Naive thymus-derived CD4-positive, alpha-beta T cell (primary cell): ENCODE data around the gene UHRF1. TPM values are rescaled to one million over a fixed set of nuclear protein-coding genes. Genes with fewer than 3 reads are reported as not detected.
"Not testable (repeated sequence)": the region's sequence is repeated elsewhere in the genome, so short reads cannot be mapped to it uniquely, and the experiment has no call there.

Experiments used
- ATAC-seq: fragments of 150-1000 bp; cut with Tn5 transposase; 2 replicates; pipeline ENCODE4 v1.10.0; 2021; ENCODE audit warnings: mild to moderate bottlenecking, moderate library complexity
- CTCF ChIA-PET: fragments of 350-600 bp; sonication (Branson Sonifier 250); formaldehyde crosslinking; loops from one replicate; lab custom pipeline; 2021; ENCODE audit warnings: antibody characterized with exemption; lab: Charles Lee
- POLR2A ChIA-PET: fragments of 350-600 bp; sonication (Branson Sonifier 250); formaldehyde crosslinking; loops from one replicate; lab custom pipeline; 2021; ENCODE audit warnings: antibody characterized with exemption, inconsistent platforms; lab: Charles Lee
- DNase-seq, 9 donors: peaks; one replicate each; pipeline versions ENCODE4 v3.0.0 to v3.0.0-alpha.2; 2020 to 2022; ENCODE audit warnings: mixed read lengths in 1 of 9
- H3K27ac ChIP-seq: one replicate; pipeline ENCODE4 v1.7.0; 2013; ENCODE audit warnings: mild to moderate bottlenecking, low read depth, low read length, moderate library complexity
- H3K27me3 ChIP-seq, 2 donors: one replicate each; pipeline ENCODE4 v1.7.0; 2013; ENCODE audit warnings: low read length in 2 of 2, mild to moderate bottlenecking in 2 of 2, moderate library complexity in 2 of 2; ENCODE audit not compliant: control insufficient read depth in 2 of 2, insufficient read depth in 2 of 2
- H3K36me3 ChIP-seq, 3 experiments: 1 replicate in 2 of 3; 2 replicates in 1 of 3; pipeline ENCODE4 v1.7.0; 2013; ENCODE audit warnings: low read length in 3 of 3, mild to moderate bottlenecking in 3 of 3, moderate library complexity in 1 of 3; ENCODE audit not compliant: insufficient read depth in 3 of 3, control insufficient read depth in 2 of 3
- H3K4me1 ChIP-seq, 2 donors: one replicate each; pipeline ENCODE4 v1.7.0; 2013; ENCODE audit warnings: low read length in 2 of 2, mild to moderate bottlenecking in 2 of 2, moderate library complexity in 1 of 2; ENCODE audit not compliant: control insufficient read depth in 2 of 2, insufficient read depth in 2 of 2
- H3K4me3 ChIP-seq: 2 replicates; pipeline ENCODE4 v1.7.0; 2013; ENCODE audit warnings: mild to moderate bottlenecking, low read length
- H3K9me3 ChIP-seq, 3 experiments: 1 replicate in 2 of 3; 2 replicates in 1 of 3; pipeline ENCODE4 v1.7.0; 2013; ENCODE audit warnings: low read length in 3 of 3; ENCODE audit not compliant: control insufficient read depth in 2 of 3
- H3K27ac Mint-ChIP-seq, 9 donors: one replicate each; pipeline ENCODE4 v1.8.0; 2020 to 2022; ENCODE audit warnings: mixed read lengths in 9 of 9, mild to moderate bottlenecking in 8 of 9, moderate library complexity in 5 of 9, inconsistent platforms in 2 of 9
- H3K27me3 Mint-ChIP-seq, 5 donors: one replicate each; pipeline ENCODE4 v1.8.0; 2021 to 2022; ENCODE audit warnings: mixed read lengths in 5 of 5, mild to moderate bottlenecking in 1 of 5
- H3K36me3 Mint-ChIP-seq, 5 donors: one replicate each; pipeline ENCODE4 v1.8.0; 2020 to 2022; ENCODE audit warnings: mixed read lengths in 5 of 5, mild to moderate bottlenecking in 3 of 5, inconsistent platforms in 1 of 5
- H3K4me1 Mint-ChIP-seq, 7 donors: one replicate each; pipeline ENCODE4 v1.8.0; 2020 to 2022; ENCODE audit warnings: mixed read lengths in 7 of 7, mild to moderate bottlenecking in 3 of 7, inconsistent platforms in 1 of 7
- H3K4me3 Mint-ChIP-seq, 10 donors: one replicate each; pipeline ENCODE4 v1.8.0; 2020 to 2022; ENCODE audit warnings: mild to moderate bottlenecking in 10 of 10, mixed read lengths in 10 of 10, moderate library complexity in 6 of 10, inconsistent platforms in 2 of 10
- H3K9me3 Mint-ChIP-seq, 11 donors: one replicate each; pipeline ENCODE4 v1.8.0; 2020 to 2022; ENCODE audit warnings: mixed read lengths in 11 of 11, mild to moderate bottlenecking in 4 of 11, inconsistent platforms in 1 of 11, moderate library complexity in 1 of 11
- intact Hi-C, 2 donors: fragments of 100-400 bp; cut with micrococcal nuclease; formaldehyde crosslinking; loops; one replicate each; pipeline ENCODE4 v1.15.1; 2023
- polyA plus RNA-seq, 2 donors: library from polyadenylated mRNA; unstranded; fragments of 300-500 nt; fragmentation: Illumina TruSeq; gene quantifications; one replicate each; pipeline ENCODE4 v1.2.3, GENCODE V29; 2021
- total RNA-seq, 6 experiments: library from RNA in 5 of 6; stranded (reverse) in 5 of 6; gene quantifications; 1 replicate in 5 of 6; 2 replicates in 1 of 6; pipeline ENCODE4 v1.2.3 and lab custom pipeline; 2021 to 2026

UHRF1 gene
- total and polyA plus RNA-seq, 7 experiments from 2014 or later: 0.06 to 94.0 (median 0.11) TPM

GRCh38 chr19:4878491-4878968 lies 30.8 kb upstream of the UHRF1 start:
- Mint-ChIP-seq H3K36me3 (peaks cover 0 to 4% (median 0%) of the 10 kb centered on the region in 5 donors), H3K4me1 (peaks cover 0 to 10% (median 5%) of the 10 kb centered on the region in 7 donors), H3K9me3 (peaks cover 0 to 3% (median 0%) of the 10 kb centered on the region in 11 donors), H3K4me3 (peak overlapping the region in 3 of 10 donors; percentile 6 to 53 (median 44)), H3K27me3 (peaks cover 0 to 6% (median 0%) of the 10 kb centered on the region in 5 donors), H3K27ac (peak overlapping the region in 2 of 9 donors; percentile 39 to 41)
- intact Hi-C loops: no loop called here
- ChIA-PET CTCF (interaction anchor here (0.6 kb wide), 1 partner anchor 15 kb away, joined by 6 read pairs; no protein-coding TSS in a partner anchor), POLR2A (no interaction called here)
- Histone ChIP-seq H3K4me1 (peaks cover 0 to 16% of the 10 kb centered on the region in 2 donors), H3K27me3 (no peaks in the 10 kb centered on the region), H3K9me3 (no peaks in the 10 kb centered on the region), H3K27ac (no peak overlapping the region), H3K36me3 (no peaks in the 10 kb centered on the region), H3K4me3 (no peak overlapping the region)
- ATAC-seq (no peak), DNase-seq (peak in 1 of 9 donors; percentile 11)

DNA sequence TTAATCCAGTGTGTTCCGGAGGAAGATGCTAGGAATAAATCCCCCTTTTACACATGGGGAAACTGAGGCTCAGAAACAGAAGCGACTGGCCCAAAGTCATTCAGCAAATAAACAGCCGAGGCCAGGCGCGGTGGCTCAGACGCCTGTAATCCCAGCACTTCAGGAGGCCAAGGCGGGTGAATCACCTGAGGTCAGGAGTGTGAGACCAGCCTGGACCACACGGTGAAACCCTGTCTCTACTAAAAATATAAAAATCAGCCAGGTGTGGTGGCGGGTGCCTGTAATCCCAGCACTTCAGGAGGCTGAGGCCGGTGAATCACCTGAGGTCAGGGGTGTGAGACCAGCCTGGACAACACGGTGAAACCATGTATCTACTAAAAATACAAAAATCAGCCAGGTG lies 30.3 kb upstream of the UHRF1 start:
- Mint-ChIP-seq H3K27ac (peak overlapping the region in 2 of 9 donors; percentile 39 to 41), H3K4me3 (peak overlapping the region in 3 of 10 donors; percentile 6 to 53 (median 44)), H3K9me3 (no peaks in the 10 kb centered on the region), H3K27me3 (peaks cover 0 to under 1% (median 0%) of the 10 kb centered on the region in 5 donors), H3K36me3 (peaks cover 0 to under 1% (median 0%) of the 10 kb centered on the region in 5 donors), H3K4me1 (peaks cover 0 to 10% (median 5%) of the 10 kb centered on the region in 7 donors)
- no peak for DNase-seq
- Histone ChIP-seq H3K27me3 (no peaks in the 10 kb centered on the region), H3K9me3 (no peaks in the 10 kb centered on the region), H3K4me3 (no peak overlapping the region), H3K4me1 (peaks cover 0 to 16% of the 10 kb centered on the region in 2 donors), H3K36me3 (no peaks in the 10 kb centered on the region), H3K27ac (no peak overlapping the region)
- ChIA-PET CTCF (interaction anchor here (0.8 kb wide), 2 partner anchors 12 to 152 kb away, joined by 3 read pairs; no protein-coding TSS in a partner anchor), POLR2A (no interaction called here)
- no peak for ATAC-seq
- intact Hi-C loops: no loop called here

GRCh38 chr19:4882874-4883273 lies 26.4 kb upstream of the UHRF1 start:
- H3K9me3 Mint-ChIP-seq, H3K27me3 Mint-ChIP-seq, H3K36me3 Mint-ChIP-seq, ATAC-seq, H3K9me3 ChIP-seq, H3K27ac Mint-ChIP-seq, POLR2A ChIA-PET, H3K27me3 ChIP-seq, H3K27ac ChIP-seq, intact Hi-C loops, H3K4me1 Mint-ChIP-seq, H3K4me3 Mint-ChIP-seq, DNase-seq, H3K36me3 ChIP-seq, H3K4me3 ChIP-seq: not testable (repeated sequence)
- peaks cover 0 to 11% of the 10 kb centered on the region in 2 donors for H3K4me1 ChIP-seq
- CTCF ChIA-PET: interaction anchor here (0.7 kb wide), 1 partner anchor 10 kb away, joined by 4 read pairs; no protein-coding TSS in a partner anchor

GRCh38 chr19:4884993-4885392 lies 24.3 kb upstream of the UHRF1 start:
- DNase-seq, POLR2A ChIA-PET, H3K27ac Mint-ChIP-seq, H3K4me1 Mint-ChIP-seq, H3K9me3 Mint-ChIP-seq, H3K36me3 Mint-ChIP-seq, ATAC-seq, H3K4me1 ChIP-seq, intact Hi-C loops, H3K27me3 Mint-ChIP-seq, H3K4me3 ChIP-seq, H3K4me3 Mint-ChIP-seq, H3K27ac ChIP-seq, CTCF ChIA-PET, H3K36me3 ChIP-seq, H3K27me3 ChIP-seq, H3K9me3 ChIP-seq: not testable (repeated sequence)

DNA sequence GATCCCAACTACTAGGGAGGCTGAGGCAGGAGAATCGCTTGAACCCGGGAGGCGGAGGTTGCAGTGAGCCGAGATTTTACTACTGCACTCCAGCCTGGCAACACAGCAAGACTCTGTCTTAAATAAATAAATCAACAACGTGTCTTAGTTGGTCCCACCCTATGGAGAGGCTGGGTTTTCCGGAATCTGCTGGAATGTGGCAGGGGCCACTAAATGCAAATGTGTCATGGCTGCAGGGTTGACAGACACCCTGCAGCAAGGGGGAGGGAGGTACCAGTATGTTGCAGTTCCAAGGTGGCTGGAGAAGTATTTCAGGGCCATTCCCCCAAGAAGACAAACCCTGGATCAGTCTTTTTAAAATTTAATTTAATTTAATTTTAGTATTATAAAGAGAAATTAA lies 21.5 kb upstream of the UHRF1 start:
- ATAC-seq, POLR2A ChIA-PET, H3K4me1 ChIP-seq, H3K9me3 Mint-ChIP-seq, H3K27me3 Mint-ChIP-seq, intact Hi-C loops, H3K4me3 ChIP-seq, H3K27ac ChIP-seq, DNase-seq, H3K27ac Mint-ChIP-seq, H3K9me3 ChIP-seq, H3K27me3 ChIP-seq, H3K4me1 Mint-ChIP-seq, H3K4me3 Mint-ChIP-seq: not testable (repeated sequence)
- H3K36me3 ChIP-seq: peaks cover 0 to 14% (median 4%) of the 10 kb centered on the region in 3 experiments
- H3K36me3 Mint-ChIP-seq: peaks cover 0 to 14% (median 0%) of the 10 kb centered on the region in 5 donors
- CTCF ChIA-PET: interaction anchor here (0.6 kb wide), 1 partner anchor 26 kb away, joined by 4 read pairs; no protein-coding TSS in a partner anchor

DNA sequence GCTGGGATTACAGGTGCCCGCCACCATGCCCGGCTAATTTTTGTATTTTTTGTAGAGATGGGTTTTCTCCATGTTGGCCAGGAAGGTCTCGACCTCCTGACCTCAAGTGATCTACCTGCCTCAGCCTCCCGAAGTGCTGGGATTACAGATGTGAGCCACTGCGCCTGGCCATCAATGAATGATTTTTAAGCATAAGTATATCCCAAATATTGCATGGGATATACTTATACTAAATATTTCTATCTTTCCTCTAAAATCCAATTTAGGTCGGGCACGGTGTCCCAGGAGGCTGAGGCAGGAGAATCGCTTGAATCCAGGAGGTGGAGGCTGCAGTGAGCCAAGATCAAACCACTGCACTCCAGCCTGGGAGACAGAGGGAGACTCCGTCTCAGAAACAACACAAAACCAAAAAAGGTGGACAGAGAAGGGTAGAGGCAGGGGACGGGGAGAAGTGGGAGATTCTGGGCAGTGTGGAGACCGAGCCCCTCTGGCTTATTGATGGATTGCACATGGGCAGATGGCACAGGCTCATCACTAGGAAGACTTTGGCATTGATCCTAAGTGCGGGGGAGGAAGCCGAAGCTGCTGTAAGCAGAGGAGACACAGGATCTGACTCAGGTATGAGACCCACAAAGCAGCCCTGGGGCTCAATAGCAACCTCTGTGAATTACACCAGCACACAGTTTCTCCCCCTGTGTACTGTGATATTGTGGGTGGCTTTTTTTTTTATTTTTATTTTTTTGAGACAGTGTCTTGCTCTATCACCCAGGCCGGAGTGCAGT lies 20.1 kb upstream of the UHRF1 start:
- no peaks in the 10 kb centered on the region for H3K27me3 Mint-ChIP-seq
- Histone ChIP-seq H3K27me3 (no peaks in the 10 kb centered on the region), H3K9me3 (no peaks in the 10 kb centered on the region), H3K4me3 (no peak overlapping the region), H3K4me1 (no peaks in the 10 kb centered on the region), H3K27ac (no peak overlapping the region), H3K36me3 (peaks cover 0 to 14% (median 4%) of the 10 kb centered on the region in 3 experiments)
- no peaks in the 10 kb centered on the region for H3K4me1 Mint-ChIP-seq
- H3K9me3 Mint-ChIP-seq: no peaks in the 10 kb centered on the region
- H3K27ac Mint-ChIP-seq: peak overlapping the region in 1 of 9 donors; percentile 43
- no peak overlapping the region for H3K4me3 Mint-ChIP-seq
- intact Hi-C loops: no loop called here
- peaks cover 0 to 14% (median 0%) of the 10 kb centered on the region in 5 donors for H3K36me3 Mint-ChIP-seq
- ATAC-seq: no peak
- POLR2A ChIA-PET: interaction anchor here (0.6 kb wide), 1 partner anchor 36 kb away, joined by 4 read pairs; no protein-coding TSS in a partner anchor
- DNase-seq: no peak
- CTCF ChIA-PET: interaction anchor here (1.1 kb wide), 1 partner anchor 22 kb away, joined by 4 read pairs; no protein-coding TSS in a partner anchor
